HEK293 (cell line): ENCODE results near the gene MACF1.
A peak's percentile ranks its signal among the peaks of the same experiment; 100 is the strongest.

Source experiments
- EGR2 ChIP-seq: fragments of 450-650 bp; formaldehyde crosslinking; IDR thresholded peaks from 2 replicates; pipeline ENCODE4 v1.5.1; 2016; ENCODE audit warnings: low read depth, missing biosample characterization, missing genetic modification characterization
- FEZF1 ChIP-seq: fragments of 450-650 bp; formaldehyde crosslinking; IDR thresholded peaks from 2 replicates; pipeline ENCODE4 v1.5.1; 2016; ENCODE audit warnings: missing biosample characterization, missing genetic modification characterization
- KLF8 ChIP-seq: fragments of 450-650 bp; formaldehyde crosslinking; IDR thresholded peaks from 2 replicates; pipeline ENCODE4 v1.5.1; 2016; ENCODE audit warnings: missing biosample characterization, missing genetic modification characterization
- OSR2 ChIP-seq: fragments of 450-650 bp; formaldehyde crosslinking; IDR thresholded peaks from 2 replicates; pipeline ENCODE4 v1.5.1; 2016; ENCODE audit warnings: missing biosample characterization, missing genetic modification characterization
- WT1 ChIP-seq: fragments of 450-650 bp; formaldehyde crosslinking; IDR thresholded peaks from 2 replicates; pipeline ENCODE4 v1.5.1; 2016; ENCODE audit warnings: missing biosample characterization, missing genetic modification characterization
- ZBTB17 ChIP-seq: fragments of 450-650 bp; formaldehyde crosslinking; IDR thresholded peaks from 2 replicates; pipeline ENCODE4 v1.5.1; 2016; ENCODE audit warnings: missing biosample characterization, missing genetic modification characterization
- ZFP41 ChIP-seq: fragments of 450-650 bp; formaldehyde crosslinking; IDR thresholded peaks from 2 replicates; pipeline ENCODE4 v1.5.1; 2016; ENCODE audit warnings: missing biosample characterization, missing genetic modification characterization, borderline replicate concordance
- ZNF140 ChIP-seq: fragments of 450-650 bp; formaldehyde crosslinking; IDR thresholded peaks from 2 replicates; pipeline ENCODE4 v1.5.1; 2016; ENCODE audit warnings: missing biosample characterization, missing genetic modification characterization
- ZNF174 ChIP-seq: fragments of 450-650 bp; formaldehyde crosslinking; IDR thresholded peaks from 2 replicates; pipeline ENCODE4 v1.5.0; 2017; ENCODE audit warnings: missing biosample characterization, mild to moderate bottlenecking, missing genetic modification characterization
- ZNF175 ChIP-seq: fragments of 450-650 bp; formaldehyde crosslinking; IDR thresholded peaks from 2 replicates; pipeline ENCODE4 v1.5.1; 2016; ENCODE audit warnings: missing biosample characterization, missing genetic modification characterization
- ZNF23 ChIP-seq: fragments of 450-650 bp; formaldehyde crosslinking; IDR thresholded peaks from 2 replicates; pipeline ENCODE4 v1.5.1; 2016; ENCODE audit warnings: missing biosample characterization, missing genetic modification characterization, borderline replicate concordance
- ZNF426 ChIP-seq: fragments of 450-650 bp; formaldehyde crosslinking; IDR thresholded peaks from 2 replicates; pipeline ENCODE4 v1.5.1; 2017; ENCODE audit warnings: missing biosample characterization, missing genetic modification characterization, mild to moderate bottlenecking, inconsistent platforms, moderate library complexity
- ZNF548 ChIP-seq: fragments of 450-650 bp; formaldehyde crosslinking; IDR thresholded peaks from 2 replicates; pipeline ENCODE4 v1.5.1; 2016; ENCODE audit warnings: missing biosample characterization, missing genetic modification characterization
- ZNF561 ChIP-seq: fragments of 450-650 bp; IDR thresholded peaks from 2 replicates; pipeline ENCODE4 v1.5.1; 2018; ENCODE audit warnings: missing biosample characterization, missing genetic modification characterization, borderline replicate concordance
- ZNF791 ChIP-seq: fragments of 450-650 bp; formaldehyde crosslinking; IDR thresholded peaks from 2 replicates; pipeline ENCODE4 v1.5.1; 2016; ENCODE audit warnings: missing biosample characterization, missing genetic modification characterization
- TF ChIP-seq, protein P1 (sequence below): fragments of 450-650 bp; formaldehyde crosslinking; conservative IDR thresholded peaks from 2 replicates; pipeline ENCODE4 v1.5.1; 2016; ENCODE audit warnings: low read depth, missing biosample characterization, missing genetic modification characterization
- TF ChIP-seq, protein P2 (sequence below): fragments of 450-650 bp; formaldehyde crosslinking; IDR thresholded peaks from 2 replicates; pipeline ENCODE4 v1.5.1; 2017; ENCODE audit warnings: missing biosample characterization, missing genetic modification characterization
- TF ChIP-seq, protein P3 (sequence below): fragments of 450-650 bp; formaldehyde crosslinking; IDR thresholded peaks from 2 replicates; pipeline ENCODE4 v1.5.1; 2016; ENCODE audit warnings: missing biosample characterization, missing genetic modification characterization
- TF ChIP-seq, protein P4 (sequence below): fragments of 450-650 bp; IDR thresholded peaks from 2 replicates; pipeline ENCODE4 v1.5.1; 2018; ENCODE audit warnings: missing biosample characterization, missing genetic modification characterization
- TF ChIP-seq, protein P5 (sequence below): fragments of 450-650 bp; formaldehyde crosslinking; IDR thresholded peaks from 2 replicates; pipeline ENCODE4 v1.5.1; 2017; ENCODE audit warnings: missing biosample characterization, missing genetic modification characterization
- TF ChIP-seq, protein P6 (sequence below): fragments of 450-650 bp; formaldehyde crosslinking; IDR thresholded peaks from 2 replicates; pipeline ENCODE4 v1.5.1; 2017; ENCODE audit warnings: missing biosample characterization, missing genetic modification characterization
- TF ChIP-seq, protein P7 (sequence below): fragments of 450-650 bp; formaldehyde crosslinking; IDR thresholded peaks from 2 replicates; pipeline ENCODE4 v1.5.1; 2016; ENCODE audit warnings: missing biosample characterization, missing genetic modification characterization

MACF1 gene

DNA sequence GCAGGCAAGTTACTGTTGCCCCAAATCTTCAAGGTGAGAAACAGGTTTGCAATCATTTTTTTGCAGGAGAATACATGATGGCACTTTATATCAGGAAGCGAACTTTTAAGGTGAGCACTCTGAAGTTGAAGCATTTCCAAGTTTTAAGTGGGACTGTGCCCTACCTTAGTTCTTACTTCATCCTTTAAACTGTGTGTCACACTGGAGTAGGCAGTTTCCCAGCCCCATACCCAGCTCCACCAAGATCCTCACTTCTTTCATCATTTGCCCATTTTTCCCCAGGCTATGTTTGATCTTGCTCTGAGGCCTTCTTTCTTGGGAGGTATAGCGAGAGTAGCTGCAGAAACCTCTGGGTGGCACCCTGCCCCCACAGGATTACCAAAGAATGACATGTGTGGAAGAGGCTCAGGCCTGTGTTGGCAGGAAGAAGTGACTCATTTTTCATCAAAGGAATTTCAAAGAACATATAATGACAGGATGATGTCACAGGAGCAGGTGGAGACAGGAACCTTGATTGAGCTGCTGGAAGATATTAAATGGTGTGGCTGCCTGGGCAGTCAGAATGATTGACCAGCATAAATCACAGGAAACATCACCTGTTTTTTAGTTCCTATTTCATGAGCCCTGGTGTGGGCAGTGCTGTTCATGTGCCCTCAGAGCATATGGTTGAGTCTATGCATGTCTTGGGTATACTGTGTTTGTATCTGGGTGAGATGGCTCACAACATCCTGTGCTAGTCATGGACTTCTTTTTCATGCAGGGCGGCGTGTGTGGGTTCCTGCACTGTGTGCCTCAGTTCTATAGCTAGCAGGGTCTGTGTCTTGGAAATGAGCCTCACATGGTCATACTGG lies 20.8 kb upstream of the MACF1 start (continued):
- TF ChIP-seq ZBTB17 (tag by site-specific recombination) = peak; percentile 82
- 0 out of 2 replicates have a peak, but pooled peaks have one; percentile 59 for TF ChIP-seq ZNF561 (tag by site-specific recombination)
- no peak for TF ChIP-seq ZNF175 (tag by site-specific recombination)
- no peak for TF ChIP-seq WT1 (tag by site-specific recombination)
- TF ChIP-seq OSR2 (tag by site-specific recombination) = peak; percentile 98
- no peak for TF ChIP-seq ZNF23
- TF ChIP-seq EGR2 (tag by site-specific recombination) = no peak
- peak; percentile 45; the same call in 1 of the 2 replicates for TF ChIP-seq FEZF1 (tag by site-specific recombination)
- TF ChIP-seq, protein P1, sequence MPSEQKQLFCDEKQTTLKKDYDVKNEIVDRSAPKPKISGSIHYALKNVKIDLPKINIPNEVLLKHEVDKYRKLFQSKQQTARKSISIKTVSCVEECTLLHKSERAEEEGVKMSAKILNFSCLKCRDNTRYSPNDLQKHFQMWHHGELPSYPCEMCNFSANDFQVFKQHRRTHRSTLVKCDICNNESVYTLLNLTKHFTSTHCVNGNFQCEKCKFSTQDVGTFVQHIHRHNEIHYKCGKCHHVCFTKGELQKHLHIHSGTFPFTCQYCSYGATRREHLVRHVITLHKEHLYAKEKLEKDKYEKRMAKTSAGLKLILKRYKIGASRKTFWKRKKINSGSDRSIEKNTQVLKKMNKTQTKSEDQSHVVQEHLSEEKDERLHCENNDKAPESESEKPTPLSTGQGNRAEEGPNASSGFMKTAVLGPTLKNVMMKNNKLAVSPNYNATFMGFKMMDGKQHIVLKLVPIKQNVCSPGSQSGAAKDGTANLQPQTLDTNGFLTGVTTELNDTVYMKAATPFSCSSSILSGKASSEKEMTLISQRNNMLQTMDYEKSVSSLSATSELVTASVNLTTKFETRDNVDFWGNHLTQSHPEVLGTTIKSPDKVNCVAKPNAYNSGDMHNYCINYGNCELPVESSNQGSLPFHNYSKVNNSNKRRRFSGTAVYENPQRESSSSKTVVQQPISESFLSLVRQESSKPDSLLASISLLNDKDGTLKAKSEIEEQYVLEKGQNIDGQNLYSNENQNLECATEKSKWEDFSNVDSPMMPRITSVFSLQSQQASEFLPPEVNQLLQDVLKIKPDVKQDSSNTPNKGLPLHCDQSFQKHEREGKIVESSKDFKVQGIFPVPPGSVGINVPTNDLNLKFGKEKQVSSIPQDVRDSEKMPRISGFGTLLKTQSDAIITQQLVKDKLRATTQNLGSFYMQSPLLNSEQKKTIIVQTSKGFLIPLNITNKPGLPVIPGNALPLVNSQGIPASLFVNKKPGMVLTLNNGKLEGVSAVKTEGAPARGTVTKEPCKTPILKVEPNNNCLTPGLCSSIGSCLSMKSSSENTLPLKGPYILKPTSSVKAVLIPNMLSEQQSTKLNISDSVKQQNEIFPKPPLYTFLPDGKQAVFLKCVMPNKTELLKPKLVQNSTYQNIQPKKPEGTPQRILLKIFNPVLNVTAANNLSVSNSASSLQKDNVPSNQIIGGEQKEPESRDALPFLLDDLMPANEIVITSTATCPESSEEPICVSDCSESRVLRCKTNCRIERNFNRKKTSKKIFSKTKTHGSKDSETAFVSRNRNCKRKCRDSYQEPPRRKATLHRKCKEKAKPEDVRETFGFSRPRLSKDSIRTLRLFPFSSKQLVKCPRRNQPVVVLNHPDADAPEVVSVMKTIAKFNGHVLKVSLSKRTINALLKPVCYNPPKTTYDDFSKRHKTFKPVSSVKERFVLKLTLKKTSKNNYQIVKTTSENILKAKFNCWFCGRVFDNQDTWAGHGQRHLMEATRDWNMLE (tag by site-specific recombination) = 0 out of 2 replicates have a peak, but pooled peaks have one; percentile 25
- TF ChIP-seq, protein P2, sequence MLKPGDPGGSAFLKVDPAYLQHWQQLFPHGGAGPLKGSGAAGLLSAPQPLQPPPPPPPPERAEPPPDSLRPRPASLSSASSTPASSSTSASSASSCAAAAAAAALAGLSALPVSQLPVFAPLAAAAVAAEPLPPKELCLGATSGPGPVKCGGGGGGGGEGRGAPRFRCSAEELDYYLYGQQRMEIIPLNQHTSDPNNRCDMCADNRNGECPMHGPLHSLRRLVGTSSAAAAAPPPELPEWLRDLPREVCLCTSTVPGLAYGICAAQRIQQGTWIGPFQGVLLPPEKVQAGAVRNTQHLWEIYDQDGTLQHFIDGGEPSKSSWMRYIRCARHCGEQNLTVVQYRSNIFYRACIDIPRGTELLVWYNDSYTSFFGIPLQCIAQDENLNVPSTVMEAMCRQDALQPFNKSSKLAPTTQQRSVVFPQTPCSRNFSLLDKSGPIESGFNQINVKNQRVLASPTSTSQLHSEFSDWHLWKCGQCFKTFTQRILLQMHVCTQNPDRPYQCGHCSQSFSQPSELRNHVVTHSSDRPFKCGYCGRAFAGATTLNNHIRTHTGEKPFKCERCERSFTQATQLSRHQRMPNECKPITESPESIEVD (tag by site-specific recombination) = peak; percentile 57
- TF ChIP-seq, protein P3, sequence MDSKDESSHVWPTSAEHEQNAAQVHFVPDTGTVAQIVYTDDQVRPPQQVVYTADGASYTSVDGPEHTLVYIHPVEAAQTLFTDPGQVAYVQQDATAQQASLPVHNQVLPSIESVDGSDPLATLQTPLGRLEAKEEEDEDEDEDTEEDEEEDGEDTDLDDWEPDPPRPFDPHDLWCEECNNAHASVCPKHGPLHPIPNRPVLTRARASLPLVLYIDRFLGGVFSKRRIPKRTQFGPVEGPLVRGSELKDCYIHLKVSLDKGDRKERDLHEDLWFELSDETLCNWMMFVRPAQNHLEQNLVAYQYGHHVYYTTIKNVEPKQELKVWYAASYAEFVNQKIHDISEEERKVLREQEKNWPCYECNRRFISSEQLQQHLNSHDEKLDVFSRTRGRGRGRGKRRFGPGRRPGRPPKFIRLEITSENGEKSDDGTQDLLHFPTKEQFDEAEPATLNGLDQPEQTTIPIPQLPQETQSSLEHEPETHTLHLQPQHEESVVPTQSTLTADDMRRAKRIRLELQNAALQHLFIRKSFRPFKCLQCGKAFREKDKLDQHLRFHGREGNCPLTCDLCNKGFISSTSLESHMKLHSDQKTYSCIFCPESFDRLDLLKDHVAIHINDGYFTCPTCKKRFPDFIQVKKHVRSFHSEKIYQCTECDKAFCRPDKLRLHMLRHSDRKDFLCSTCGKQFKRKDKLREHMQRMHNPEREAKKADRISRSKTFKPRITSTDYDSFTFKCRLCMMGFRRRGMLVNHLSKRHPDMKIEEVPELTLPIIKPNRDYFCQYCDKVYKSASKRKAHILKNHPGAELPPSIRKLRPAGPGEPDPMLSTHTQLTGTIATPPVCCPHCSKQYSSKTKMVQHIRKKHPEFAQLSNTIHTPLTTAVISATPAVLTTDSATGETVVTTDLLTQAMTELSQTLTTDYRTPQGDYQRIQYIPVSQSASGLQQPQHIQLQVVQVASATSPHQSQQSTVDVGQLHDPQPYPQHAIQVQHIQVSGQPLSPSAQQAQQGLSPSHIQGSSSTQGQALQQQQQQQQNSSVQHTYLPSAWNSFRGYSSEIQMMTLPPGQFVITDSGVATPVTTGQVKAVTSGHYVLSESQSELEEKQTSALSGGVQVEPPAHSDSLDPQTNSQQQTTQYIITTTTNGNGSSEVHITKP = peak; percentile 77
- TF ChIP-seq ZNF140 (tag by site-specific recombination) = no peak
- TF ChIP-seq ZNF791 = no peak
- TF ChIP-seq ZFP41 = no peak
- TF ChIP-seq, protein P4, sequence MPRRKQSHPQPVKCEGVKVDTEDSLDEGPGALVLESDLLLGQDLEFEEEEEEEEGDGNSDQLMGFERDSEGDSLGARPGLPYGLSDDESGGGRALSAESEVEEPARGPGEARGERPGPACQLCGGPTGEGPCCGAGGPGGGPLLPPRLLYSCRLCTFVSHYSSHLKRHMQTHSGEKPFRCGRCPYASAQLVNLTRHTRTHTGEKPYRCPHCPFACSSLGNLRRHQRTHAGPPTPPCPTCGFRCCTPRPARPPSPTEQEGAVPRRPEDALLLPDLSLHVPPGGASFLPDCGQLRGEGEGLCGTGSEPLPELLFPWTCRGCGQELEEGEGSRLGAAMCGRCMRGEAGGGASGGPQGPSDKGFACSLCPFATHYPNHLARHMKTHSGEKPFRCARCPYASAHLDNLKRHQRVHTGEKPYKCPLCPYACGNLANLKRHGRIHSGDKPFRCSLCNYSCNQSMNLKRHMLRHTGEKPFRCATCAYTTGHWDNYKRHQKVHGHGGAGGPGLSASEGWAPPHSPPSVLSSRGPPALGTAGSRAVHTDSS = no peak
- TF ChIP-seq, protein P5, sequence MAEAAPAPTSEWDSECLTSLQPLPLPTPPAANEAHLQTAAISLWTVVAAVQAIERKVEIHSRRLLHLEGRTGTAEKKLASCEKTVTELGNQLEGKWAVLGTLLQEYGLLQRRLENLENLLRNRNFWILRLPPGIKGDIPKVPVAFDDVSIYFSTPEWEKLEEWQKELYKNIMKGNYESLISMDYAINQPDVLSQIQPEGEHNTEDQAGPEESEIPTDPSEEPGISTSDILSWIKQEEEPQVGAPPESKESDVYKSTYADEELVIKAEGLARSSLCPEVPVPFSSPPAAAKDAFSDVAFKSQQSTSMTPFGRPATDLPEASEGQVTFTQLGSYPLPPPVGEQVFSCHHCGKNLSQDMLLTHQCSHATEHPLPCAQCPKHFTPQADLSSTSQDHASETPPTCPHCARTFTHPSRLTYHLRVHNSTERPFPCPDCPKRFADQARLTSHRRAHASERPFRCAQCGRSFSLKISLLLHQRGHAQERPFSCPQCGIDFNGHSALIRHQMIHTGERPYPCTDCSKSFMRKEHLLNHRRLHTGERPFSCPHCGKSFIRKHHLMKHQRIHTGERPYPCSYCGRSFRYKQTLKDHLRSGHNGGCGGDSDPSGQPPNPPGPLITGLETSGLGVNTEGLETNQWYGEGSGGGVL (tag by site-specific recombination) = peak; percentile 64; the same call in 1 of the 2 replicates
- TF ChIP-seq ZNF548 (tag by site-specific recombination) = no peak
- TF ChIP-seq ZNF426 = no peak
- TF ChIP-seq, protein P6, sequence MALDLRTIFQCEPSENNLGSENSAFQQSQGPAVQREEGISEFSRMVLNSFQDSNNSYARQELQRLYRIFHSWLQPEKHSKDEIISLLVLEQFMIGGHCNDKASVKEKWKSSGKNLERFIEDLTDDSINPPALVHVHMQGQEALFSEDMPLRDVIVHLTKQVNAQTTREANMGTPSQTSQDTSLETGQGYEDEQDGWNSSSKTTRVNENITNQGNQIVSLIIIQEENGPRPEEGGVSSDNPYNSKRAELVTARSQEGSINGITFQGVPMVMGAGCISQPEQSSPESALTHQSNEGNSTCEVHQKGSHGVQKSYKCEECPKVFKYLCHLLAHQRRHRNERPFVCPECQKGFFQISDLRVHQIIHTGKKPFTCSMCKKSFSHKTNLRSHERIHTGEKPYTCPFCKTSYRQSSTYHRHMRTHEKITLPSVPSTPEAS = no peak
- TF ChIP-seq ZNF174 = no peak
- peak; percentile 76 for TF ChIP-seq KLF8
- TF ChIP-seq, protein P7, sequence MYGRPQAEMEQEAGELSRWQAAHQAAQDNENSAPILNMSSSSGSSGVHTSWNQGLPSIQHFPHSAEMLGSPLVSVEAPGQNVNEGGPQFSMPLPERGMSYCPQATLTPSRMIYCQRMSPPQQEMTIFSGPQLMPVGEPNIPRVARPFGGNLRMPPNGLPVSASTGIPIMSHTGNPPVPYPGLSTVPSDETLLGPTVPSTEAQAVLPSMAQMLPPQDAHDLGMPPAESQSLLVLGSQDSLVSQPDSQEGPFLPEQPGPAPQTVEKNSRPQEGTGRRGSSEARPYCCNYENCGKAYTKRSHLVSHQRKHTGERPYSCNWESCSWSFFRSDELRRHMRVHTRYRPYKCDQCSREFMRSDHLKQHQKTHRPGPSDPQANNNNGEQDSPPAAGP = peak; percentile 82
